ENCODE results near the gene PANK2.

DNA sequence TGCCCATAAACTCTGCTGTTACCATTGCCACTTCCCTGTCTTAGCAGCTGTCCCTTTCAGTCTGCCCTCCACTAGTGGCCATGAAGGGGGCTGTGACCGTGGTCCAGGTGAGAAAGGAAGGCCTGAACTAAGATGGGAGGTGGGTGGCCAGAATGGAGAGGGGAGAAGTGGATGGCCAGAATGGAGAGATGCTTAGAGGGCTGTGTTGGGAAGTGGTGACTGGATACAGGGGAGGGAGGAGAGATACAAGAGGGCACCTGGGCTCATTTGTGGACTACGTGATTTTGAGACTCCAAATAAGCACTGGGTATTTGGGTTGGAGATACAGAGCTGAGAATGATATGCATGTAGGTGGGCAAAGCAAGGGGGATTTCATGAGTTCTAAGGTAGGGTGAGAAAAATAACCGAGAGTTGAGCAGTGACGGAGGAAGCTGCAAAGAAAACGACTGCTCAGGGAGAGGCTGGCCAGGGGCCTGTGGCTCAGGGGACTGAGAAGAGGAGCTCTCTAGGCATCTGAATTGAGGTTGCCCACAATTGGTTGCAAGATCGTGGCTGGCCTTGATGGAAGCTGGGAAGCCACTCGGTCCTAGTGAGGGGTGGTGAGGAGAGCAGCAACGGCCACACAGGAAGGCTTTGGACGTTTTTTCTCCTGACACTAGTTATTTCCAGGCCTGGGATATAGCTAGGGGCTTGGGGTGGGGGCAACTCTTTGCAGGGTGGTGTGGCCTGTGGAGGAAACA, 36.9 kb downstream of the PANK2 start:
- TF ChIP-seq NFRKB (IDR thresholded peaks at IDR 0.05) = no peak
- no peak for TF ChIP-seq FOXM1 (IDR thresholded peaks at IDR 0.05; ENCODE audit: borderline replicate concordance)
- no peak for TF ChIP-seq TARDBP (IDR thresholded peaks at IDR 0.05)
- no peak for TF ChIP-seq BHLHE40 (IDR thresholded peaks at IDR 0.05; ENCODE audit: borderline replicate concordance)
- no peak for TF ChIP-seq SP1 (IDR thresholded peaks at IDR 0.05)
- TF ChIP-seq SUZ12 (IDR thresholded peaks at IDR 0.05) = no peak
- no peak for TF ChIP-seq LEF1 (IDR thresholded peaks at IDR 0.05; ENCODE audit: borderline replicate concordance)
- TF ChIP-seq FOXK2 (IDR thresholded peaks at IDR 0.05) = no peak
- TF ChIP-seq ARNT (IDR thresholded peaks at IDR 0.05) = no peak
- no peak for TF ChIP-seq ELF4 (IDR thresholded peaks at IDR 0.05)
- TF ChIP-seq L3MBTL2 (conservative IDR thresholded peaks at IDR 0.05) = no peak
- no peak for TF ChIP-seq FOXA1 (IDR thresholded peaks at IDR 0.05)

Data from HEK293T (cell line).